GM23338 (cell line): ENCODE results near the gene TRIOBP. TPM values are rescaled to one million over a fixed set of nuclear protein-coding genes. Genes with fewer than 3 reads are reported as not detected.
A peak's percentile ranks its signal among the peaks of the same experiment; 100 is the strongest.

Experiments
- ATAC-seq: fragments of 200-7000 bp; cut with Tn5 transposase; 3 replicates; pipeline ENCODE4 v1.9.1; 2020
- DNase-seq: peaks from one replicate; pipeline ENCODE4 v3.0.0-alpha.2; 2015; ENCODE audit warnings: low spot score
- H2AFZ ChIP-seq: fragments of 200-600 bp; sonication (generic); 2 replicates; pipeline ENCODE4 v1.8.0; 2016; ENCODE audit warnings: antibody characterized with exemption, mild to moderate bottlenecking, moderate library complexity
- H3F3A ChIP-seq: fragments of 200-600 bp; sonication (generic); replicated peaks from 2 replicates; pipeline ENCODE4 v1.8.0; 2017; ENCODE audit warnings: antibody characterized with exemption, mixed run types, low read depth
- H3K27ac ChIP-seq: fragments of 200-600 bp; sonication (generic); 2 replicates; pipeline ENCODE4 v1.6.1; 2016; ENCODE audit warnings: low read depth
- H3K27me3 ChIP-seq: fragments of 200-600 bp; sonication (generic); 2 replicates; pipeline ENCODE4 v1.8.0; 2016; ENCODE audit warnings: mild to moderate bottlenecking, mixed run types, moderate library complexity; ENCODE audit not compliant: insufficient read depth
- H3K36me3 ChIP-seq: fragments of 200-600 bp; sonication (generic); 2 replicates; pipeline ENCODE4 v1.8.0; 2016; ENCODE audit warnings: mild to moderate bottlenecking; ENCODE audit not compliant: insufficient read depth
- H3K4me1 ChIP-seq: fragments of 200-600 bp; sonication (generic); 2 replicates; pipeline ENCODE4 v1.8.0; 2016; ENCODE audit warnings: mild to moderate bottlenecking, moderate library complexity; ENCODE audit not compliant: insufficient read depth
- H3K4me2 ChIP-seq: fragments of 200-600 bp; sonication (generic); 2 replicates; pipeline ENCODE4 v1.7.1; 2017; ENCODE audit warnings: mixed run types
- H3K4me3 ChIP-seq: fragments of 200-600 bp; sonication (generic); 2 replicates; pipeline ENCODE4 v1.6.1; 2016; ENCODE audit warnings: mixed run types
- H3K79me2 ChIP-seq: fragments of 200-600 bp; sonication (generic); replicated peaks from 2 replicates; pipeline ENCODE4 v1.8.0; 2017; ENCODE audit warnings: mild to moderate bottlenecking; ENCODE audit not compliant: insufficient read depth
- H3K9me2 ChIP-seq: fragments of 200-600 bp; sonication (generic); 2 replicates; pipeline ENCODE4 v1.8.0; 2017; ENCODE audit not compliant: insufficient read depth
- H4K20me1 ChIP-seq: fragments of 200-600 bp; sonication (generic); replicated peaks from 2 replicates; pipeline ENCODE4 v1.8.0; 2017; ENCODE audit warnings: mild to moderate bottlenecking; ENCODE audit not compliant: insufficient read depth
- H3K27ac Mint-ChIP-seq: 2 replicates; pipeline ENCODE4 v1.8.0; 2020; ENCODE audit warnings: inconsistent platforms, mild to moderate bottlenecking, moderate library complexity, mixed read lengths
- H3K27me3 Mint-ChIP-seq: 3 replicates; pipeline ENCODE4 v1.8.0; 2022; ENCODE audit warnings: low read depth, mild to moderate bottlenecking, moderate library complexity, mixed read lengths, inconsistent platforms; ENCODE audit not compliant: insufficient read depth, poor library complexity
- H3K36me3 Mint-ChIP-seq: 3 replicates; pipeline ENCODE4 v1.8.0; 2021; ENCODE audit warnings: low read depth, mild to moderate bottlenecking, inconsistent platforms, moderate library complexity, mixed read lengths
- H3K4me1 Mint-ChIP-seq: 3 replicates; pipeline ENCODE4 v1.8.0; 2020; ENCODE audit warnings: mild to moderate bottlenecking, inconsistent platforms, mixed read lengths
- H3K4me3 Mint-ChIP-seq: 3 replicates; pipeline ENCODE4 v1.8.0; 2021; ENCODE audit warnings: moderate library complexity, mild to moderate bottlenecking, inconsistent platforms, mixed read lengths
- H3K9me3 Mint-ChIP-seq: 3 replicates; pipeline ENCODE4 v1.8.0; 2020; ENCODE audit warnings: moderate library complexity, mild to moderate bottlenecking, inconsistent platforms, mixed read lengths
- CREB1 ChIP-seq: fragments of 250-450 bp; sonication (Bioruptor Pico); IDR thresholded peaks from 2 replicates; pipeline ENCODE4 v1.5.0; 2020; ENCODE audit warnings: low read depth, mild to moderate bottlenecking, moderate library complexity
- CTCF ChIP-seq, 2 experiments: fragments of 200-600 bp in 1 of 2; sonication (generic) in 1 of 2; conservative IDR thresholded peaks; 2 replicates each; pipeline versions ENCODE4 v1.5.1 to v1.6.1; 2016 to 2017; ENCODE audit warnings: antibody characterized with exemption in 2 of 2, low read depth in 2 of 2, mild to moderate bottlenecking in 2 of 2, moderate library complexity in 1 of 2
- ETS1 ChIP-seq: IDR thresholded peaks from 2 replicates; pipeline ENCODE4 v1.6.1; 2016; ENCODE audit warnings: antibody characterized with exemption
- EZH2 ChIP-seq: fragments of 200-600 bp; sonication (generic); IDR thresholded peaks from one replicate; pipeline ENCODE4 v1.8.0; 2017; ENCODE audit warnings: antibody characterized with exemption, mild to moderate bottlenecking, low read depth; ENCODE audit not compliant: unreplicated experiment
- EZH2phosphoT487 ChIP-seq: fragments of 200-600 bp; sonication (generic); IDR thresholded peaks from one replicate; pipeline ENCODE4 v1.8.1; 2018; ENCODE audit warnings: antibody characterized with exemption; ENCODE audit not compliant: unreplicated experiment
- NANOG ChIP-seq: IDR thresholded peaks from 2 replicates; pipeline ENCODE4 v1.6.1; 2016; ENCODE audit warnings: antibody characterized with exemption, borderline replicate concordance
- STAT1 ChIP-seq: IDR thresholded peaks from one replicate; pipeline ENCODE4 v1.6.1; 2016; ENCODE audit warnings: antibody characterized with exemption; ENCODE audit not compliant: unreplicated experiment
- ZNF331 ChIP-seq: fragments of 250-450 bp; sonication (Bioruptor Pico); IDR thresholded peaks from 2 replicates; pipeline ENCODE4 v1.5.0; 2020; ENCODE audit warnings: low read depth, mild to moderate bottlenecking, moderate library complexity
- polyA plus RNA-seq: library from polyadenylated mRNA; unstranded; fragments of >200 nt; fragmentation: Nextera tagmentation; extraction: Ambion mirVana; gene quantifications from 2 replicates; pipeline ENCODE4 v1.2.1, GENCODE V29; 2016
- total RNA-seq: library from RNA; depleted of rRNA; stranded (reverse); fragments of >200 nt; shearing (Covaris generic); gene quantifications from 2 replicates; pipeline ENCODE4 v1.2.3, GENCODE V29; 2014

TRIOBP gene
- total and polyA plus RNA-seq, 2 experiments from 2014 or later: 21.4 to 48.4 TPM

- no peaks in the 10 kb centered on the region for H3K27me3 ChIP-seq
- no peak overlapping the region for H3K27ac ChIP-seq
- peak; percentile 28 for DNase-seq
- H3K27me3 Mint-ChIP-seq: peaks cover 15% of the 10 kb centered on the region
- H3K27ac Mint-ChIP-seq: no peak overlapping the region
- H3K79me2 ChIP-seq: peaks cover 59% of the 10 kb centered on the region
- no peaks in the 10 kb centered on the region for H3K9me2 ChIP-seq
- H2AFZ ChIP-seq: no peak overlapping the region
- no peak overlapping the region for H3K4me2 ChIP-seq
- ATAC-seq: no peak
- peak; percentile 43 to 58 for TF ChIP-seq CTCF (conservative IDR thresholded peaks at IDR 0.05; ENCODE audit: low read depth in 2 of 2)
- no peak for TF ChIP-seq EZH2
- H3K4me1 Mint-ChIP-seq: peaks cover 25% of the 10 kb centered on the region
- no peaks in the 10 kb centered on the region for H3K36me3 ChIP-seq
- peaks cover 15% of the 10 kb centered on the region; the same call in 1 of the 2 replicates for H3F3A ChIP-seq
- H3K4me1 ChIP-seq: peaks cover 5% of the 10 kb centered on the region; the same call in 1 of the 2 replicates
- H3K4me3 ChIP-seq: no peak overlapping the region
- H3K4me3 Mint-ChIP-seq: peak overlapping the region; percentile 89; the same call in 2 of the 3 replicates
- peaks cover 30% of the 10 kb centered on the region for H4K20me1 ChIP-seq
- H3K9me3 Mint-ChIP-seq: no peaks in the 10 kb centered on the region; the same call in 2 of the 3 replicates
- H3K36me3 Mint-ChIP-seq: peaks cover 13% of the 10 kb centered on the region
These were observed 35.5 kb upstream of the TRIOBP start for GRCh38 chr22:37661160-37661924.

- H3K4me1 ChIP-seq: peaks cover 5% of the 10 kb centered on the region; the same call in 1 of the 2 replicates
- peaks cover 15% of the 10 kb centered on the region for H3K27me3 Mint-ChIP-seq
- H3K4me1 Mint-ChIP-seq: peaks cover 25% of the 10 kb centered on the region
- ATAC-seq: no peak
- no peak overlapping the region for H2AFZ ChIP-seq
- H3K79me2 ChIP-seq: peaks cover 59% of the 10 kb centered on the region
- H3K4me2 ChIP-seq: no peak overlapping the region
- H3K4me3 ChIP-seq: no peak overlapping the region
- no peak overlapping the region for H3K27ac Mint-ChIP-seq
- H3K36me3 ChIP-seq: no peaks in the 10 kb centered on the region
- DNase-seq: no peak
- H3K4me3 Mint-ChIP-seq: no peak overlapping the region; the same call in 2 of the 3 replicates
- H3K9me2 ChIP-seq: no peaks in the 10 kb centered on the region
- no peaks in the 10 kb centered on the region; the same call in 2 of the 3 replicates for H3K9me3 Mint-ChIP-seq
- no peaks in the 10 kb centered on the region for H3K27me3 ChIP-seq
- no peak overlapping the region for H3K27ac ChIP-seq
- 0 out of 2 replicates have a peak, but pooled peaks cover 15% of the 10 kb centered on the region for H3F3A ChIP-seq
- peaks cover 30% of the 10 kb centered on the region for H4K20me1 ChIP-seq
- peaks cover 20% of the 10 kb centered on the region for H3K36me3 Mint-ChIP-seq
- TF ChIP-seq CTCF (conservative IDR thresholded peaks at IDR 0.05; ENCODE audit: low read depth in 2 of 2): no peak
- no peak for TF ChIP-seq ETS1
- no peak for TF ChIP-seq CREB1
- no peak for TF ChIP-seq EZH2phosphoT487
- no peak for TF ChIP-seq ZNF331
- TF ChIP-seq NANOG: no peak
- no peak for TF ChIP-seq STAT1
These were observed 34.8 kb upstream of the TRIOBP start for GRCh38 chr22:37662039-37662438.
